ENCODE measurements around the gene EPAS1.

GRCh38 chr2:46372475-46372874, 75.3 kb downstream of the EPAS1 start:
- no peak for TF ChIP-seq CTCF (IDR thresholded peaks at IDR 0.05)
- no peak for TF ChIP-seq MXD4 (CRISPR knock-in tag; IDR thresholded peaks at IDR 0.05; ENCODE audit: borderline replicate concordance)
- no peak for TF ChIP-seq IRF2 (CRISPR knock-in tag; IDR thresholded peaks at IDR 0.05; ENCODE audit: borderline replicate concordance, low read depth)
- no peak for TF ChIP-seq SP1 (CRISPR knock-in tag; conservative IDR thresholded peaks at IDR 0.05)
- TF ChIP-seq, protein P1, sequence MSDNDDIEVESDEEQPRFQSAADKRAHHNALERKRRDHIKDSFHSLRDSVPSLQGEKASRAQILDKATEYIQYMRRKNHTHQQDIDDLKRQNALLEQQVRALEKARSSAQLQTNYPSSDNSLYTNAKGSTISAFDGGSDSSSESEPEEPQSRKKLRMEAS (CRISPR knock-in tag; IDR thresholded peaks at IDR 0.05) = no peak
- TF ChIP-seq ETV6 (CRISPR knock-in tag; IDR thresholded peaks at IDR 0.05) = no peak
- no peak for TF ChIP-seq IRF1 (CRISPR knock-in tag; IDR thresholded peaks at IDR 0.05)
- no peak for TF ChIP-seq SMAD3 (CRISPR knock-in tag; IDR thresholded peaks at IDR 0.05; ENCODE audit: borderline replicate concordance)
- no peak for TF ChIP-seq USF2 (CRISPR knock-in tag; IDR thresholded peaks at IDR 0.05)

Measured in WTC11 (cell line).